ENCODE data around the gene CGGBP1. TPM values are rescaled to one million over a fixed set of nuclear protein-coding genes. Genes with fewer than 3 reads are reported as not detected.

Gene CGGBP1
- total RNA-seq, 2 experiments from 2014 or later, result 54.4 to 76.0 TPM

- ChIA-PET CTCF (ENCODE audit: unreplicated experiment) (interaction anchor here (0.7 kb wide), 1 partner anchor 12 kb away, joined by 3 read pairs; no protein-coding TSS in a partner anchor), POLR2A (interaction anchor here (0.8 to 1.9 kb wide), 4 partner anchors 11 to 48 kb away, joined by 3 to 5 read pairs (median 4); partner anchors contain the start of genes C3orf38 and ZNF654)
- Histone ChIP-seq H3K4me1 (ENCODE audit: insufficient read depth, low read length, poor library complexity, severe bottlenecking) (no peaks in the 10 kb centered on the region), H3K79me2 (ENCODE audit: insufficient read depth, low read depth, low read length) (peaks cover under 1% of the 10 kb centered on the region; the same call in 1 of the 2 replicates), H3K4me2 (ENCODE audit: low read length) (no peak overlapping the region), H4K20me1 (ENCODE audit: insufficient read depth, low read length) (peaks cover 4% of the 10 kb centered on the region; the same call in 1 of the 2 replicates), H3K9me3 (ENCODE audit: low read length) (peaks cover 9% of the 10 kb centered on the region; the same call in 1 of the 2 replicates), H3K9me2 (ENCODE audit: insufficient read depth, low read length) (0 out of 2 replicates have a peak, but pooled peaks cover 5% of the 10 kb centered on the region), H3K4me3 (ENCODE audit: low read depth, low read length, poor library complexity, severe bottlenecking) (no peak overlapping the region), H3K27ac (ENCODE audit: low read depth, low read length, poor library complexity, severe bottlenecking) (no peak overlapping the region), H2AFZ (ENCODE audit: low read length) (no peak overlapping the region), H3K36me3 (ENCODE audit: insufficient read depth, low read length) (peaks cover 36% of the 10 kb centered on the region)
- BruUV-seq (replicated peaks), result no TSS peak
- TF ChIP-seq EZH2phosphoT487 (IDR thresholded peaks at IDR 0.05; ENCODE audit: borderline replicate concordance, low read depth, low read length) (no peak), CTCF (conservative IDR thresholded peaks at IDR 0.05; ENCODE audit: low read length) (no peak)
- no peak for DNase-seq (ENCODE audit: low spot score)
- intact Hi-C loops (cut with micrococcal nuclease; ENCODE audit: unreplicated experiment), result no loop called here
Observed at GRCh38 chr3:88101142-88101541, 42.3 kb upstream of the CGGBP1 start.

GRCh38 chr3:88093266-88093665, 34.5 kb upstream of the CGGBP1 start:
- Histone ChIP-seq H3K4me3 (ENCODE audit: low read depth, low read length, poor library complexity, severe bottlenecking) (no peak overlapping the region), H3K36me3 (ENCODE audit: insufficient read depth, low read length) (peaks cover 61% of the 10 kb centered on the region), H3K4me2 (ENCODE audit: low read length) (no peak overlapping the region), H4K20me1 (ENCODE audit: insufficient read depth, low read length) (no peaks in the 10 kb centered on the region), H3K79me2 (ENCODE audit: insufficient read depth, low read depth, low read length) (peaks cover 3% of the 10 kb centered on the region; the same call in 1 of the 2 replicates), H3K9me3 (ENCODE audit: low read length) (peaks cover 14% of the 10 kb centered on the region; the same call in 1 of the 2 replicates), H3K27ac (ENCODE audit: low read depth, low read length, poor library complexity, severe bottlenecking) (no peak overlapping the region), H2AFZ (ENCODE audit: low read length) (no peak overlapping the region), H3K4me1 (ENCODE audit: insufficient read depth, low read length, poor library complexity, severe bottlenecking) (no peaks in the 10 kb centered on the region), H3K9me2 (ENCODE audit: insufficient read depth, low read length) (0 out of 2 replicates have a peak, but pooled peaks cover 5% of the 10 kb centered on the region)
- intact Hi-C loops (cut with micrococcal nuclease; ENCODE audit: unreplicated experiment), result no loop called here
- CTCF ChIA-PET (ENCODE audit: unreplicated experiment), result no interaction called here
- no TSS peak for BruUV-seq (replicated peaks)
- no peak for TF ChIP-seq CTCF (conservative IDR thresholded peaks at IDR 0.05; ENCODE audit: low read length)
- TF ChIP-seq EZH2phosphoT487 (IDR thresholded peaks at IDR 0.05; ENCODE audit: borderline replicate concordance, low read depth, low read length), result no peak
- DNase-seq (ENCODE audit: low spot score), result no peak
- POLR2A ChIA-PET, result no interaction called here

- Histone ChIP-seq H3K4me2 (ENCODE audit: low read length) (no peak overlapping the region), H3K36me3 (ENCODE audit: insufficient read depth, low read length) (peaks cover 69% of the 10 kb centered on the region), H2AFZ (ENCODE audit: low read length) (no peak overlapping the region), H3K9me3 (ENCODE audit: low read length) (peaks cover 14% of the 10 kb centered on the region; the same call in 1 of the 2 replicates), H3K9me2 (ENCODE audit: insufficient read depth, low read length) (0 out of 2 replicates have a peak, but pooled peaks cover 5% of the 10 kb centered on the region), H3K27ac (ENCODE audit: low read depth, low read length, poor library complexity, severe bottlenecking) (no peak overlapping the region), H3K4me3 (ENCODE audit: low read depth, low read length, poor library complexity, severe bottlenecking) (no peak overlapping the region), H3K4me1 (ENCODE audit: insufficient read depth, low read length, poor library complexity, severe bottlenecking) (no peaks in the 10 kb centered on the region), H3K79me2 (ENCODE audit: insufficient read depth, low read depth, low read length) (peaks cover 3% of the 10 kb centered on the region; the same call in 1 of the 2 replicates), H4K20me1 (ENCODE audit: insufficient read depth, low read length) (no peaks in the 10 kb centered on the region)
- no peak for DNase-seq (ENCODE audit: low spot score)
- intact Hi-C loops (cut with micrococcal nuclease; ENCODE audit: unreplicated experiment), result no loop called here
- CTCF ChIA-PET (ENCODE audit: unreplicated experiment), result no interaction called here
- POLR2A ChIA-PET, result interaction anchor here (0.7 to 1.3 kb wide), 2 partner anchors 10 kb away, joined by 3 read pairs; no protein-coding TSS in a partner anchor
- TF ChIP-seq CTCF (conservative IDR thresholded peaks at IDR 0.05; ENCODE audit: low read length) (no peak), EZH2phosphoT487 (IDR thresholded peaks at IDR 0.05; ENCODE audit: borderline replicate concordance, low read depth, low read length) (no peak)
- no TSS peak for BruUV-seq (replicated peaks)
Observed at GRCh38 chr3:88092270-88092669, 33.5 kb upstream of the CGGBP1 start.
